SHP77 (cell line): Measurements from ENCODE around the gene KAZN.

Experiments used
- DNase-seq, 2 experiments: peaks; one replicate each; lab custom pipeline; 2025; lab: John Stamatoyannopoulos, UW

Gene KAZN

DNA sequence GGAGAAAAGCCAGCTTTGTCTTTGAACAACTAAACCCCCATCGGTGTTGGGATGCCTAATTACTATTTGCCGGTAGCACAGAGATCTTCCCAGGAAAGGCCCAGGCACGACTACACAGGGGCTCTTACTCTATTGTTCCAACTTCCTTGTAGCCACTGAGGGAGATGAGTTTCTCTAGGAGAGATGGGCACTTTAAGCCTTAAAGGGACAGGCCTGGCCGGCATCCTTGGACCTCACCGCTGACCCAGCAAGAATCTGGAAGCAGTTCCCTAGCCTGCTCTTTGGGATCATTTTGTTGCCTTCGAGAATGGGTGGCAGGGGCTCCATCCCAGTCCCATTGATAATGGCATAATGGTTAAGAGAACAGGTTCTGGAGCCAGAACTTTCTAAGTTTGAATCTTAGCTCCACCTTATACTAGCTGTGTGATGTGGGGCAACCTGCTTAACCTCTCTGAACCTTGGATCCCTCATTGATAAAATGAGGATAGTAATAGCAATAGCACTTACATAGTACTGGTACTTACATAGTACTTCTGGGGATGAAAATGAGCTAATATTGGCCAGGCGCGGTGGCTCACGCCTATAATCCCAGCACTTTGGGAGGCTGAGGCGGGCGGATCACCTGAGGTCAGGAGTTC lies 316.0 kb downstream of the KAZN start:
- no peak for DNase-seq

DNA sequence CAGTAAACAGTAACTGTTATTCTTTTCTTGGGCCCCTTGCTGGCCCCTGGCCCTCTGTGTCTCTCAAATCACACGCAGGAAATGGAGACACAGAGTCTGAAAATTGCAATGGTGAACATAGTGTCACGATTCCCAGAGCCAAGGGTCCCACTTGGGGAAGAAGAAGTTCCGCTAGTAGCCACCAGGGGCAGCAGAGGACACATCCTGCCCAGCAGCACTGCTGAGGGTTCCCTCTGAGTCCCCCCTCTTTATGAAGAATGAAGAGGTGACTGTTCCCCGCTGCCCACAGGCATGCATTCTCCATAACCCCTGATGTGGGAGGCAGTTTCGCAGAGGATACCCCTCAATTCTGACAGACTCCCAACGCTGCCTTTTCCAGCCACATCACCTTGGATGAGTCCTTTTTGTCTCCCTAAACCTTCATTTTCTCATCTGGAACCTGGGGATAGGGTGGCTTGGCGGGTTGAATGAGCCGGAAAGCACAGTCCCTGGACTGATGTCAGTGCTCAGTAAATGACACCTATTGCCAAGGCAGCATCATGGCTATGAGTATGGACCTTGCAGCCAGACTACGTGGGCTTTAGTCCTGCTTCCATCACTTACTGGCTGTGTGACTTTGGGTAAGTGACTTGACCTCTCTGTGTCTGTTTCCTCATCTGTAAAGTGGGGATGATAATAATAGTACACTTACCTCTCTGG lies 317.0 kb downstream of the KAZN start:
- DNase-seq: peak in 1 of 2 experiments; percentile 13

DNA sequence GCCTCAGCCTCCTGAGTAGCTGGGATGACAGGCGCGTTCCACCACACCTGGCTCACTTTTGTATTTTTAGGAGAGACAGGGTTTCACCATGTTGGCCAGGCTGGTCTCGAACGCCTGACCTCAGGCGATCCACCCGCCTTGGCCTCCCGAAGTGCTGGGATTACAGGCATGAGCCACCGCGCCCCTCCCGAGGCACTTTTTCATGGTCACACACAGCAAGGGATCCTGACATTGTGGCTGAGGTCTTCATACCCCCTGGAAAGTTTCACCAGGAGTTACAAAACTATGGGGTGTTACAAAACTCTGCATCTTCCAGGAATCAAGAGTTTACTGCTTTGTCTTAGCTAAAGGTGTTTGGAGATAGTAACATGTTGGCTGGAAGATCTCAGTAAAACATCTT lies 320.8 kb downstream of the KAZN start:
- DNase-seq: no peak

DNA sequence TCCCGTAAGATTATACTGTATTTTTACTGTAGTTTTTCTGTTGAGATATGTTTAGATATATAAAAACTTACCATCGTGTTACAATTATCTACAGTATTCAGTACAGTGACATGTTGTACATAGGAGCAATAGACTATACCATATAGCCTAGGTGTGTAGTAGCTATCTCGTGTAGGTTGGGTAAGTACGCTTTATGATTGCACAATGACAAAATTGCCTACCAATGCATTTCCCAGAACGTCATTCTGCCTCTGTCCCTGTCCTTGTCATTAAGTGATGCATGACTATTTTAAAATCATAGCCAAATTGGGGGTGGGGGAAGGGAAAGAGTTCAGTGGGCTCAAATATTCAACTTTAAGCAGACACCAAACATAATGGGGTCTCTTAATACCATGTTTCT lies 321.3 kb downstream of the KAZN start:
- no peak for DNase-seq

DNA sequence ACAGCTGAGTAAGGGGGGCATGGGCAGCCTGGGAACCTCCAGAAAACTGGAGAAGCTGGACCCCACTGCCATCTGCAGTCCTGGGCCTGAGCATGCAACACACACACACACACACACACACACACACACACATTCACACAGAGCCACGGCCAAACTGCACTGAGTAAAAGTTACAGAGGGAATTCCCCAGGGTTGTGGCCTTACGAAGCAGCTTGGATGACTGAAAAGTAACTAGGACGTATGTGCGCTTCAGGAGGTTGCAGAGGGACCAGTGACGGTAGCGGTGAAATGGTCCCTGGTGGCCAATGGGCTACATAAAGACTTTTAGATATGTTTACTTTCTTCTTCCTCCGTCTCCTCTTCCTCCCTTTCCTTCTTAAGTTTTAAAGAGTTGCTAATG lies 322.6 kb downstream of the KAZN start:
- DNase-seq: no peak

DNA sequence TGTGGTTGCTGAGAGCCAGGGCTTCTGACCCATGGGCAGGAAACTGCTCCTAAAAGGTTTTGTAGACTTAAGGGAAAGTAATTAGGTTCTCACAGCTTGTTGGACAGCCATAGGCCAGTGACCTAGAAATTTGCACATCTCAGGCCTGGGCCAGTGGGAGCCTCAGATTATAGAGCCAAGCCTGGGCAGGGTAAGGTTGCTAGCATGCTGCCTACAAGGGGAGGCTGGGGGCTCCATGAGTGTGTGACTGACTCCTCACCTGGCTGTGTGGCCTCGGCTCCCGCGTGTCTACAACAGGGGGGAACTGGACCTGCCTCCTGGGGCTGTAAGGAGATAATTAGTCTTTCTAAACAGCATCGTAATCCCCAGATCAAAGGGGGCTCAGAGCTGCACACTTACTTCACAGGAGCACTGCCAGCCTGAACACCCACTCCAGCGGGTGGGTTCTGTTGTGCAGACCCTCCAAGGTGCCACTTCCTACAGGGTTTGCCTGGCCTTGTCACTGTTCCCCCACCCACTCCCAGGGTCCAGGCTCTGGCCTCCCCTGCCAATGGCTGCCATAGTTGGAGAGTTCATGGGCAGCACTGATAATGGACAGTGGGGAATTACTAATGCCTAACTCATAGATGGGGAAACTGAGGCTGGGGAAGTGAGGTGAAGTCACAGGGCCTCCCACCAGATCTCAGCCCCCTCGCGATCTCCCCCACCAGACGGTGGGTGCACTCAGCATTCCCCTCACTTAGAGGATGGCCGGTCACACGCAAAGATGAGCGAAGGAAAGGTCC lies 324.6 kb downstream of the KAZN start:
- DNase-seq: no peak

DNA sequence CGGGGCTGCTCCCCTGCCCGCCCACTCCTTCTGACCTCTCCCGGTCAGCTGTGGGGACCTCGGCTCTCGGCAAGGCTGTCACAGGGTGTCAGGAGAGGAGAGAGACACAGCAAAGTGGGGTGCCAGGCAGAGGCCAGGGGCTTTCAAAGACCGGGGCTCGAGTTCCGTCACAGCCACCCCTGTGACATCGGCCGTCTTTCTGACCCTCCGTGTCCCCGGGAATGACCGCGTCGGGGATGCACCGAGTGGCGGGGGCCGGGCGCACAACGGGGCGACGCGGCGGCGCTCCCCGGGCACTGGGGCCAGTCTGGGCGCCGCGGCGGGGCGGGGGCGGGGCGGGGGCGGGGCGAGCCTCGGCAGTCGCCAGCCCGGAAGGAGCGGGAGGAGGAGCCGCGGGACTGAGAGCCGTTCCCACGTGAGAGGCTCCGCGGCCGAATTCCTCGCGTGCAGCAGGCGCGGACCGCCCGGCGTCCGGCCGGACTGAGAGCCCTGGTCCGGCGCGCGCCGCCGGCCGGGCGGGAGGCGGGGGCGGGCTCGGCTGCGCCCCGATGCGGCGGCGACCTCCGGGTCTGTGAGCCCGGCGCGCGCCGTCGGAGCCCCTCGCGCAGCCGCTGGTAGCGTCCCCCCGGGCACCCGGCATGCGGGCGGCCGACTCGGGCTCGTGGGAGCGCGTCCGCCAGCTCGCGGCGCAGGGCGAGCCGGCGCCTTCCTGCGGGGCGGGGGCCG lies 325.4 kb downstream of the KAZN start:
- DNase-seq: no peak

DNA sequence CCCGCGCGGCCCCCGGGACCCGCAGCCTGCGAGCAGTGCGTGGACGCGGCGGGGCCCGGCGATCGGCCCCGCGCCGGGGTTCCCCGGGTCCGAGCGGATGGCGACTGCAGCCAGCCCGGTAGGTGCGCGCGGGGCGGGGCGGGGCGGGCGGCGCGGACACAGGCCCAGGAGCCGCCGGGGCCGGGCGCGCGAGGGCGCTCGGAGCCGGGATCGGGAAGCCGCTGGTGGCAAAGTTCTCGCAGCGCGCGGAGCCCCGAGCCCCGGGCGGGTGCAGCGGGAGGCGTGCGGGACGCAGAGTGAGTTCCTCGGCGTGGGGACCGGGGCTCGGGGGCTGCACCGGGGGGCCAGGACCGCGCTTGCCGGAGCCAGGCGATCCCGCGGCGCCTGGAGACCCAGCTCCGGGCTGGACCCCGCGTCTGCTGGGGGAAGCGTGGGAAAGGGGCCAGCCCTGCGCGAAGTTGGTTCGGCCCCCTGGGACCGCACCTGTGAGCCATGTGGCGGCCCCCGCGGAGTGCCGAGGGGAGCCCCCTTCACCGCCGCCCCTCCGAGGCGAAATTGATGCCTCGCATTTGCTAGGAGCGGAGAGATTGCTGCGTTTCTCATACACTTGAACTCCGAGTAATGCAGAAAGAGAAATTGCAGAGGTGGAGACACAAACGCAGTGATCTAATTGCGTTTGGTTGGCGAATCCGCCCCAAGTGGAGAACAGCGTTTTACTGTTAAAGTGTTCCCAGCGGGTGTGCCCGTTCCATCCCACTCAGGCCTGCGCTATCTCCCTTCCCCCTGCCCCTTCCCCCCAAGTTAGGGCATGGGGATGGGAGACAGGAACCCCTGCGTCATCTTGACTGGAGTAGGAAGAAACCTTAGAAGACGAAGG lies 326.2 kb downstream of the KAZN start:
- DNase-seq: no peak

DNA sequence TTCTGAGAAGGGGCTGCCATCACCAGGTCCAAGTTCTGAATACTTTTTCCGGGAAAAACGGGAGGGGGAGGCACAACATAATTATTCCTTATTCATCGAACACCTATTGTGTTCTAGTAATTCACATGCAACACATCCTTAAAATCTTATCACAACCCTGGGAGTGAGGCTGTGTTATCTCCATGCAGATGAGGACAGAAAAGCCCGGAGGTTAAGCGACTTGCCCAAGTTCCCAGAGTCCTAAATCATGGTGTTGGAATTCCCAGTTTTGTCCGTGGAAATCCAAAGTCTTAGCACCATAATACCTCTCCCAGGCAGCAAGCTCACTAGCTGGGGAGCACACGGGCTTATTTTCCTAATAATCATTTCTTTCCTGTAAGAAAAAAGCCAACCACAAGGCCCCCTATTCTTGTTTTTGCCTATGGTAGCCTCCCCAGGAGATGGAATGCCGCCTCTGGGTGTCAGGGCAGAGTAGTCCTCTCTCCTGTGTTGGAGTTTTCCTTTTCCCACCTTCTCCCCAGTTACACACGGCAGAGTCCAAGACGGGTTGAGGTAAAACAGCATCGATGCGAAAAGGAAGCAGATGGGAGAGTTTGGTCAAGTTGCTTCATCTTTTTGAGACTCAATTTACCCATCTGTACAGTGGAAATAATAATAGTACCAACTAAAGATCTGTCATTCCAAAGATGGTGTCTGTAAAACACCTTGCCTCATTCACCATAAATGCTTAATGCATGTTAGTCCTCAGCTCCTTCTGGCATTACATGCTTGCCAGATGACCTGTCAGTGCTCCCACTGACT lies 327.1 kb downstream of the KAZN start:
- DNase-seq: no peak

DNA sequence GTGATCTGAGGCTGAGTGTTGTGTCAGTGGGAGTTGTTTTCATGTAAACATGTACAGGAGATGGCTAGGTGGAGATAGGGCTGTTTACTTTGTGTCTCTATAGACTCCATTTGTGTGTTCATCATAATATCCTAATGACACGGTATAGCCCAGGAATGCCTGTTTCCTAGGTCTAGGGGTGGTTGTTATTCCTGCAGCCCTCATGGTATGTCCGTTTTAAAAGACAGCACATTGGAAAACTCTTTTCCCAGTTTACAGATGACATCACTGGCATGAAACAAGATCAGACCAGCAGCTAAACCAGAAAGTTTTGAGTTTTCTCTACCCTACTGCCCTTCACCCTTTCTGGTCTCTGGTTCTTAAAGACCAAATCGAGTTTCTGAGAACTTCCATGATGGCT lies 327.7 kb downstream of the KAZN start:
- DNase-seq: no peak

DNA sequence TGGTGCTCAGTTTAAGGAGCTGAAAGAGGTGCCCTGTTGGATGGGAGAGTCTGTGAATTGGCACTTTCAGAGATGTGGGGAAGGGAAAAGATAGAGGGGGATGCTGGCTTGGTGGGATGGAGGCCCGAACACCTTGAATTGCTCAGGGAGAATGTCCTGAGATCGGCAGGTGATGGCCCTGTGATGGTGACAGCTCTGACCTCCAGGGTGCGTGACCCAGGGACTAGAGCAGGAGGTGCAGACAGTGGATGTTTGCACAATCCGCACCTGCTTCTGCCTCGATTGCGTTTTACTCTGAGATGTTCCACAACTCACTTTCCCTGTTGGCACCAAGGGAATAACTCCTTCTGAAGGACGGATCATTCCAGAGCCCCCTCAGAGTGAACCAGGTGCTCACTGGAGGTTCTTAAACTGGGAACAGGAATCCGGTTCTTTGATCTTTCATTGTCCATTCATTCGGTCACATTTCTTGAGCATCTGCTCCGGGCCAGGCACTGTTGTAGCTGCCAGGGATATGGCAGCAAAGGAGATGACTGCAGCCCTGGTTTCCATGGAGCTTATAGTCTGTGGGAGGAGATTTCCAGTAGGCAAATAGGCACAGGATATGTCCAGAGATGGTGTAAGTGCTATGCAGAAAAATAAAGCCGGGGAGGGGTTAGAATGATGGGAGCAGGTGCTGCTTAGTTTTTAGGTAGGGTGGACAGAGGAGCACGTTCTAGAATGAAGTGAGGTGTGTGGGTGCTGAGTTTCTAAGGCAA lies 328.5 kb downstream of the KAZN start:
- no peak for DNase-seq

DNA sequence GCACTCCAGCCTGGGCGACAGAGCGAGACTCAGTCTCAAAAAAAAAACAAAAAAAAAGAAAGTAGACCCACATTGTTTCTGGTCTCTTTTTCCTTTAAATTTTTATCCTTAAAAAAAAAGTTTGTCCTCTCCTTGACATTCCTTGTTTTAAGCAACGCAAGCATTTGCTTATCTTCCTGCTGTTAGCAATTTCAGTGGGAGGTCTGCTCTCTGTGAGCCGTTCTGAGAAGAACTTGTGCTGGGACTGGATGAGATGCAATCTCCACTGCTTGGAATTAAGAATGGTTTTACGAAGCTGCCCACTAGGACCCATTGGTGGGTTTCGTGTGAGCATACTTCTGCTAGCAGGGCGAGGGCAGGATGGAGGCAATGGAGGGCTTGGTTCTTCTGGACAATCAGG lies 329.9 kb downstream of the KAZN start:
- DNase-seq: no peak

DNA sequence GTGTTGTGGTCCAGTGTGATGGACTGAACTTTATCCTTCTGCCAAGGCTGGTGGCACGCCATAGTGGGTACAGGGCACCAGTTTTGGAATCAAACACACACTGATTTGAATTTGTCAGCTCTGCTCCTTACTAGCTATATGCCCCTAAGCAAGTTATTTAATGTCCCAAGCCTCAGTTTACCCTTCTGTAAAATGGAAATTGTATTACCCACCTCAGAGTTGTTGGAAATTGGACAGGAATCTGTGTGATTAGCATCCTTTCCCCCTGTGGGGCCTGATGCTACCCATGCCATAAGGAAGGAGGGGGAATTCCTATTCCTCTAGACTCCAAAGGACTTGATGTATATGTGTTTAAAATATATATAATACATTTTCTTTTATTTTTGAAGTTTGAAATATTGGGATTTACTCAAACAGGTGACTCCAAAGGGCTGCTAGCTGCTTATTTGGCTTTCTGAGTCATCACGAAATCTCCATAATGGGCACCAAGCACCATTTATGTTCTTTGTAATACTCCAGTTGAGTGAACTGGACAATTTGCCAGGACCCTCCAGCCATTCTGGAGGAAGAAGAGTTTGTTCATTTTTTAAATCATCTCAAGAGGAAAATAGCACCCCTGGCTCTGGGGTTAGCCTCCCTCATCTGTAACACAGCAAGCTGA lies 330.5 kb downstream of the KAZN start:
- DNase-seq: no peak

DNA sequence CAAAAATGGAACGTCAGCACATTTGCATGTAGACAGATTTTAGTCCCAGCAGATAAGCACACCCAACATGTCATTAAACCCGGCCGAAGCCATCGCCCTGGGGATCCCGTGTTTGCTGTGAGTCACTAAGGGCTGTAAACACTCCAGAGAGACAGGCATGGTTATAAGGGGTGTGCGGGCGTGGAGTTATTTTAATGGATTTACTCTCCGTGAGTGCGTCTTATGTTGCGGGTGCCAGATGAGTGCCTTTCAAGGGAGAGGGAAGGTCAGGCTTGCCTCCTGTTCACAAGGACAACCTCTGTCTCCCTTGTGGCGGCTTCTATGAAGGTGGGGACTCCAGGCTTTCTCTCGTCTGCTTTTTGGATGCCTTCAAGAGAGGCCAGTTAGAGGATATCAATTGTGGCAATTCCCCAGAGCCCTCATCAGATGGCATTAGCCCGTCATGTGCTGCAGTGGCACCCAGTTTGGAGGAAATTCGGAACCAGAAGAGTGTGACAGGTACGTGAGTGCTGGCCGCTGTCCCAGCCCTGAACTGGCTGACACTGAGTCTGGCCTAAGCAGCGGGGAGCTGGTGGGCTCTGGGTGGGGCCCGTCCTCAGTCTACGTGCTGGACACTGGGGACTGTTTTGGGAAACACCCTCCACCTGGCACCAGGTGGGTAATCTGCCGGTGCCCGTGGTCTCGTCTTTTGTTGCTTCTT lies 331.2 kb downstream of the KAZN start:
- peak in 1 of 2 experiments; percentile 34 for DNase-seq

DNA sequence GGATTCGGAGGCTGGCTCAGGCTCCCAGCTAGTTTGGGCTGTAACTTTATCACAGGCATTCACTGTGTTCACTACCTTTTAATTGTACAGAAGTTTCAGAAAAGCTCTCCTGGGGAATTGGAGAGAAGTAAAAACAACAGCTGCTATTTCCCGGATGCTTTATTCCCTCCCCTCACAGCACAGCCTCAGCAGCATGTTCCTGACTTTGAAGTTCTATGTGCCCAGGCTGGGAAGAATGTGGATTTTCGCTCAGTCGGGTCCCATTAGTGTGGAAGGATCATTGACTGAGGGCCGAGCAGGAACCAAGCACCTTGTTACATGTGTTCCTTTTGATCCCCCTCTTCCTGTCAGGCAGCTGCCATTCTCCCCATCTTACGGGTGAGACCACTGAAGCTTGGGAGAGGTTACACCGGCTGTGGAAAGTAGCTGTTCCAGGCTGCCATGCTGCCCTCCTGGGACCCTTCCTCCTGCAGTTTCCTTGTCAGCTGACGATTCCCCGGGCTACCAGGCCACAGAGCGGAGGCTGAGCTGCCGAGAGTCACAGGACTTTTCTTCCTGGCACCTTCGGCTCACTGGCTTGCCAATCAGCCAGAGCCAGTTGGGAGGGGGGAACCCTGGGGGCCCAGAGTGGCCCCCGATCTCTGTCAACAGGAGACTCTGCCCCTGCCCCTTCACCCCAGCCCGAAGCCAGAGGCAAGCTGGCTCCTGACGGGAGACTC lies 331.9 kb downstream of the KAZN start:
- no peak for DNase-seq

DNA sequence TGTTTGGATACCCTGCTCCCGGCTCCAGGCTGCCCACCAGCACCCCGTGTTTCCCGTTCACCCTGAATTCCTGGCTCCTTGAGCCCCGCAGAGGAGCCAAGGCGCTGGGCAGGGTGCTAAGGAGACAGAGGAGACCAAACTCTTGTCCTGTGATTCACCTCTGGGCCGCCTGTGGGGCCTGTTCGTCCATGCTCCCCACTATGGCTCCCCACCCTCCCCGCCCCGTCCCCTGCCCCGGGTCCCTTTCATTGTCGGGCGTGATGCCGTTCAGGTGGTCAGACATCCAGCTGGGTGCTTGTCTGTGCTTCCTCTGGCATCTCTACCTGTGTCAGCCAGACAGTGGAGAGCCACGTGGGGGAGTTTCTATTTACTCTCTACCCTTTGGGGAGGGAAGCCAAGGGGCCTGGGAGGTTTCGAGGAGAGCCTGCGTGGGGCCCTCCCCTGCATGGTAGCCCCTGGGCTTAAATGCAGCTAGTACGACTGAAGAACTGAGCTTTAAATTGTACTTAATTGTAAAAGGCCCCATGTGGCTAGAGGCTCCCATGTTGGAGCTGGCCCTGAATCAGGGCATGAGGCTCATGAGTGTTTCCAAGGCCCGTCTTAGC lies 333.7 kb downstream of the KAZN start:
- DNase-seq: no peak

DNA sequence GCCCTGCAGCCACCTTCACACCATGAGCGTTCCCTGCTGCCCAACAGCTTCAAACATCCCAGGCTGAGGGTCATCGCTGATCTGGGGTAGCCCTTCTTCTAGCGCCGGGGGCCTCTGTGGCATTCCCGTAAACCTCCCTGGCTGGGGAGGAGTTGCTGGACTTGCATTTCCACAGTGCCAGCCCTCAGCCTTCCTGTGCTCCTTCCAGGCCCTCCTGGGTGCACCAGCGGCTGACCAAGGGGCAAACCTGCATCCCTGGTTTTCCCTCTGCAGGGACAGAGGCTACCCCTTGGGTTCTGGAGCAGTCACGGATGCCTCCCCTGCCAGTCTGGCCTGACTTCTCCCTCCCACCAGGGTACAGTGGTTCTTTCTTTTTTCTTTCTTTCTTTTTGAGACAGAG lies 336.4 kb downstream of the KAZN start:
- no peak for DNase-seq

DNA sequence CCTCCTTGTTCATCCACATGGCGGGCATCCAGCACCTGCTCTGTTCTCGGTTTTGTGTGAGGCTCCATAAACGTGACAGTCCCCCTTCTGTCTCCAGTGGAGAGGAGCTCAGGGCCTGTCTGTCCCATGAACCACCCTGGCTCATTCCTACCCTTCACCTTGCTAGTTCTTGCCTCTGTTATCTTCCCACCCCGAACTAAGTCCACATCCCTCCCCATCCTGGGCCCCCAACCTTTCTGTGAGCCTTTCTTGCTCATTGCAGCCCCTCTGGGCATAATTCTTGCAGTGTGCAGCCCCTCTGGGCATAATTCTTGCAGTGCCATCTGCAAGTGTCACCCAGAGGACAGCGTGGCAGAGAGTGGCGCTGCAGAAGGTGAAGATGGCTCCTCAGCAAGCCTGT lies 338.3 kb downstream of the KAZN start:
- no peak for DNase-seq
